Measurements from ENCODE around the gene SEC11A.
"Not testable (repeated sequence)": the region's sequence is repeated elsewhere in the genome, so short reads cannot be mapped to it uniquely, and the experiment has no call there.

Gene SEC11A

DNA sequence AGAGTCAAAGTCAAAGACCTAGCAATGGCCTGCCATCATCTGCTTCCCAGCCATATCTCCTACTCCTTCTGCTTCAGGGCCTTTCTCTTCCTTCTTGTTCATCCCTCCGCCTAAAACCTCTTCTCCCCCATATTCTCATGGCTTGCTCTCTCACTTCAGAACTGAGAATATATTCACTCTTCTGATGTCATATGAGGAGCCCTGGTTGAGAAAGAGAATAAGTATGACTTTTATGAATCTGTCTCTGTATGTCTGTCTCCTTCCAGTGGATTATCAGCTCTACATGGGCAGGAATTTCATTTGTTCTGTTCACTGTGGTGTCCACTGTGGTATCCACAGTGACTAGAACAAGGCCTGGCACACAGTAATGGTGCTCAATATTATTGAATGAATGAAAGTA lies 44.3 kb upstream of the SEC11A start:
- DNase-seq (ENCODE audit: low read depth), result no peak
- TF ChIP-seq CTCF (conservative IDR thresholded peaks at IDR 0.05; ENCODE audit: low read depth, low read length), result no peak
- no peak overlapping the region for H3K4me3 ChIP-seq (ENCODE audit: low read depth, low read length)

GRCh38 chr15:84759018-84759417 lies 43.1 kb upstream of the SEC11A start:
- TF ChIP-seq CTCF (conservative IDR thresholded peaks at IDR 0.05; ENCODE audit: low read depth, low read length), result no peak
- H3K4me3 ChIP-seq (ENCODE audit: low read depth, low read length), result no peak overlapping the region
- no peak for DNase-seq (ENCODE audit: low read depth)

- no peak for TF ChIP-seq CTCF (conservative IDR thresholded peaks at IDR 0.05; ENCODE audit: low read depth, low read length)
- no peak for DNase-seq (ENCODE audit: low read depth)
- H3K4me3 ChIP-seq (ENCODE audit: low read depth, low read length), result no peak overlapping the region
These were observed 40.0 kb upstream of the SEC11A start for GRCh38 chr15:84755736-84756527.

- H3K4me3 ChIP-seq (ENCODE audit: low read depth, low read length); DNase-seq (ENCODE audit: low read depth): not testable (repeated sequence)
These were observed 39.0 kb upstream of the SEC11A start for GRCh38 chr15:84754889-84755288.

DNA sequence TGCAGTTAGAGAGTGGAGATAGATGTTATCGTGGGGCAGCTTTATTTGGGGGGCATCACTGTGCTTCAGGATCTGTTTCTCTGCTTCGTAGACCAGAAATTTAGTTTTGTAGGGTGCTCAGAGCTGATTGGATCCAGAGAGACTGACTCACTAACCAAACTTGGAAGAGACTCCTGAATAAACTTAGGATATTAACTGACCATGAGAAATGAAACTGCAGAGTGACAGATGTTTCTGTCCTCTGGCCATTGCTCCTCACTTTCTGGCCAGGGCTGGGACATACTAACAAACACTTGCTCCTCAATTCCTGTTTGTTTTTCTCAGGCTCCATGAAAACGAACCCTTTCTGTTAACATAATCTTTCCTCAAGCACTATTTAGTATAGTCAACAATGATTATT lies 36.8 kb upstream of the SEC11A start:
- no peak overlapping the region for H3K4me3 ChIP-seq (ENCODE audit: low read depth, low read length)
- DNase-seq (ENCODE audit: low read depth), result peak; percentile 41
- TF ChIP-seq CTCF (conservative IDR thresholded peaks at IDR 0.05; ENCODE audit: low read depth, low read length), result no peak

- no peak overlapping the region for H3K4me3 ChIP-seq (ENCODE audit: low read depth, low read length)
These were observed 36.3 kb upstream of the SEC11A start for GRCh38 chr15:84752195-84752594.

DNA sequence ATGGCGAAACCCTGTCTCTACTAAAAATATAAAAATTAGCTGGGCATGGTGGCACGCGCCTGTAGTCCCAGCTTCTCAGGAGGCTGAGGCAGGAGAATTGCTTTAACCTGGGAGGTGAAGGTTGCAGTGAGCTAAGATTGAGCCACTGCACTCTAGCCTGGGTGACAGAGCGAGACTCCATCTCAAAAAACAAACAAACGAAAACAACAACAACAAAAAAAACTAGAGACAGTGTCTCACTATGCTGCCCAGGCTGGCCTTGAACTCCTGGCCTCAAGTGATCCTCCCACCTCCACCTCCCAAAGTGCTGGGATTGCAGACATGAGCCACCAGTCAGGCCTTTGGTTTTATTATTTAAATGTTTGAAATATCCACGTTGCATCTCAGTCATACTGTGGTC lies 35.8 kb upstream of the SEC11A start:
- not testable (repeated sequence) for DNase-seq (ENCODE audit: low read depth); H3K4me3 ChIP-seq (ENCODE audit: low read depth, low read length)

More at GRCh38 chr15:84752195-84752594, 36.3 kb upstream of the SEC11A start:
- no peak for DNase-seq (ENCODE audit: low read depth)
- TF ChIP-seq CTCF (conservative IDR thresholded peaks at IDR 0.05; ENCODE audit: low read depth, low read length), result no peak

DNA sequence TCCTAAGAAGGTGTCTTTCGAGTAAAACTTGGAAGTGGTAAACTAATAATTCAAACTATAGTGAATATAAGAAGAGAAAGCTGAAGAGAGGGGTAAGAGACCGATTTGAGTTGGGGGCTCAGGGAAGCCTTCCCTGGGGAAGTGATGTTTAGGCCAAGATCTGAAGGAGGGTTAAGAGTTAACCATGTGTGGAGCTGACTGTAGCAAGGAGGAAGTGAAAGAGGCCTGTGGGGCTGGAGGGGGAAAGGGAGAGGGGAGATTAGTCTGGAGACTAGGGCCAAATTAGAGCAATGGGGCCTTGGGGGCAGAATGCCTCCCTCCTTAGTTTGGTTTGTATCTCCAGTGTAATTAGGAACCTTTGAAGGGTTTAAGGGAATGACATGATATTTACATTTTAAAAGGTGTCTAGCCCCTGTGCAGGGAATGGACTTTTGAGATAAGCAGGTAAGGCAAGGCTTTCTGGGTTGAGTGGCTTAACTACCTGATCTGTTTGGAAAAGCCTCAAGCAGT lies 34.7 kb upstream of the SEC11A start:
- peak overlapping the region; percentile 20 for H3K4me3 ChIP-seq (ENCODE audit: low read depth, low read length)
- no peak for TF ChIP-seq CTCF (conservative IDR thresholded peaks at IDR 0.05; ENCODE audit: low read depth, low read length)
- no peak for DNase-seq (ENCODE audit: low read depth)

Measured in choroid plexus epithelial cell (primary cell).